ENCODE data around the gene NXPE2. TPM values are rescaled to one million over a fixed set of nuclear protein-coding genes. Genes with fewer than 3 reads are reported as not detected.

NXPE2 gene
- total and polyA plus RNA-seq, 7 donors = 0.36 to 6.2 (median 1.6) TPM; not detected in 1

GRCh38 chr11:114738954-114739353, 60.6 kb downstream of the NXPE2 start:
- no peaks in the 10 kb centered on the region for H3K36me3 ChIP-seq
- intact Hi-C loops (cut with DNase I) = no loop called here
- H3K27ac ChIP-seq = no peak overlapping the region
- no peaks in the 10 kb centered on the region for H3K27me3 ChIP-seq
- no peak overlapping the region for H3K4me3 ChIP-seq
- no peaks in the 10 kb centered on the region for H3K4me1 ChIP-seq
- no peaks in the 10 kb centered on the region for H3K9me3 ChIP-seq
- DNase-seq = no peak
- TF ChIP-seq EP300 (IDR thresholded peaks at IDR 0.05) (no peak), CTCF (IDR thresholded peaks at IDR 0.05) (peak in 3 of 4 experiments; percentile 47 to 63 (median 49)), POLR2A (IDR thresholded peaks at IDR 0.05) (no peak)

GRCh38 chr11:114745150-114745671, 66.9 kb downstream of the NXPE2 start:
- H3K36me3 ChIP-seq = no peaks in the 10 kb centered on the region
- DNase-seq = no peak
- no peak overlapping the region for H3K27ac ChIP-seq
- intact Hi-C loops (cut with DNase I) = no loop called here
- no peaks in the 10 kb centered on the region for H3K4me1 ChIP-seq
- no peak for TF ChIP-seq POLR2AphosphoS5 (IDR thresholded peaks at IDR 0.05)
- no peak for TF ChIP-seq EP300 (IDR thresholded peaks at IDR 0.05)
- no peak for TF ChIP-seq CTCF (IDR thresholded peaks at IDR 0.05)
- TF ChIP-seq POLR2A (IDR thresholded peaks at IDR 0.05) = no peak
- no peak overlapping the region for H3K4me3 ChIP-seq
- no peaks in the 10 kb centered on the region for H3K27me3 ChIP-seq
- no peaks in the 10 kb centered on the region for H3K9me3 ChIP-seq
- 90 to 94% methylated on average over 2 of the region's 2 CpGs for WGBS, 2 donors

GRCh38 chr11:114746013-114746412, 67.7 kb downstream of the NXPE2 start:
- Histone ChIP-seq H3K27ac (no peak overlapping the region), H3K4me3 (no peak overlapping the region), H3K4me1 (no peaks in the 10 kb centered on the region), H3K36me3 (no peaks in the 10 kb centered on the region), H3K27me3 (no peaks in the 10 kb centered on the region), H3K9me3 (no peaks in the 10 kb centered on the region)
- DNase-seq = no peak
- intact Hi-C loops (cut with DNase I) = no loop called here
- TF ChIP-seq POLR2A (IDR thresholded peaks at IDR 0.05) = no peak
- no peak for TF ChIP-seq POLR2AphosphoS5 (IDR thresholded peaks at IDR 0.05)
- no peak for TF ChIP-seq EP300 (IDR thresholded peaks at IDR 0.05)
- no peak for TF ChIP-seq CTCF (IDR thresholded peaks at IDR 0.05)
- 45 to 76% methylated on average over 3 of the region's 3 CpGs for WGBS, 2 donors

Other genes with a start within 250 kb of the NXPE2 start
- gene REXO2, start 239.1 kb upstream of the NXPE2 start, total RNA-seq = 100 to 1,000 TPM; 158 to 238 (median 200) TPM
- gene REXO2, start 239.1 kb upstream of the NXPE2 start, polyA plus RNA-seq = 10 to 100 TPM; 49.7 to 93.1 (median 55.4) TPM
- 1 to 10 TPM in 1 of 4 donors, not detected in 3; 3.3 TPM for gene NXPE1, start 118.6 kb upstream of the NXPE2 start, total RNA-seq
- gene NXPE1, start 118.6 kb upstream of the NXPE2 start, polyA plus RNA-seq = 10 to 100 TPM; 13.2 to 36.3 (median 18.0) TPM
- gene NXPE4, start 82.7 kb upstream of the NXPE2 start, total RNA-seq = under 1 TPM in 2 of 4 donors, not detected in 2; 0.36 to 0.55 TPM
- 10 to 100 TPM; 37.8 to 46.8 (median 42.1) TPM for gene NXPE4, start 82.7 kb upstream of the NXPE2 start, polyA plus RNA-seq